ENCODE results near the gene MTFP1.

The MTFP1 gene

GRCh38 chr22:30416403-30416802, 9.2 kb upstream of the MTFP1 start:
- Histone ChIP-seq H3K9ac (ENCODE audit: low read length) (no peak overlapping the region), H3K4me2 (ENCODE audit: low read length) (no peak overlapping the region), H2AFZ (ENCODE audit: low read depth, low read length) (no peak overlapping the region), H3K4me1 (ENCODE audit: low read length) (no peaks in the 10 kb centered on the region), H3K27ac (ENCODE audit: low read length) (no peak overlapping the region), H3K9me3 (ENCODE audit: insufficient read depth, low read length) (no peaks in the 10 kb centered on the region), H3K27me3 (ENCODE audit: low read depth, low read length) (no peaks in the 10 kb centered on the region), H3K36me3 (replicated peaks; ENCODE audit: low read depth, low read length) (peaks cover 66% of the 10 kb centered on the region), H3K79me2 (ENCODE audit: low read length) (no peaks in the 10 kb centered on the region), H3K4me3 (ENCODE audit: low read length) (no peak overlapping the region), H4K20me1 (ENCODE audit: insufficient read depth, low read length) (no peaks in the 10 kb centered on the region)
- TF ChIP-seq, protein P1, sequence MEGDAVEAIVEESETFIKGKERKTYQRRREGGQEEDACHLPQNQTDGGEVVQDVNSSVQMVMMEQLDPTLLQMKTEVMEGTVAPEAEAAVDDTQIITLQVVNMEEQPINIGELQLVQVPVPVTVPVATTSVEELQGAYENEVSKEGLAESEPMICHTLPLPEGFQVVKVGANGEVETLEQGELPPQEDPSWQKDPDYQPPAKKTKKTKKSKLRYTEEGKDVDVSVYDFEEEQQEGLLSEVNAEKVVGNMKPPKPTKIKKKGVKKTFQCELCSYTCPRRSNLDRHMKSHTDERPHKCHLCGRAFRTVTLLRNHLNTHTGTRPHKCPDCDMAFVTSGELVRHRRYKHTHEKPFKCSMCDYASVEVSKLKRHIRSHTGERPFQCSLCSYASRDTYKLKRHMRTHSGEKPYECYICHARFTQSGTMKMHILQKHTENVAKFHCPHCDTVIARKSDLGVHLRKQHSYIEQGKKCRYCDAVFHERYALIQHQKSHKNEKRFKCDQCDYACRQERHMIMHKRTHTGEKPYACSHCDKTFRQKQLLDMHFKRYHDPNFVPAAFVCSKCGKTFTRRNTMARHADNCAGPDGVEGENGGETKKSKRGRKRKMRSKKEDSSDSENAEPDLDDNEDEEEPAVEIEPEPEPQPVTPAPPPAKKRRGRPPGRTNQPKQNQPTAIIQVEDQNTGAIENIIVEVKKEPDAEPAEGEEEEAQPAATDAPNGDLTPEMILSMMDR (IDR thresholded peaks at IDR 0.05; ENCODE audit: low read depth, low read length): no peak
- TF ChIP-seq EZH2phosphoT487 (IDR thresholded peaks at IDR 0.05; ENCODE audit: low read depth): no peak

GRCh38 chr22:30416837-30417236, 8.7 kb upstream of the MTFP1 start:
- no peaks in the 10 kb centered on the region for H4K20me1 ChIP-seq (ENCODE audit: insufficient read depth, low read length)
- H3K9ac ChIP-seq (ENCODE audit: low read length): no peak overlapping the region
- H3K27ac ChIP-seq (ENCODE audit: low read length): no peak overlapping the region
- no peaks in the 10 kb centered on the region for H3K27me3 ChIP-seq (ENCODE audit: low read depth, low read length)
- H3K9me3 ChIP-seq (ENCODE audit: insufficient read depth, low read length): no peaks in the 10 kb centered on the region
- peaks cover under 1% of the 10 kb centered on the region; the same call in 1 of the 2 replicates for H3K79me2 ChIP-seq (ENCODE audit: low read length)
- no peak overlapping the region for H3K4me2 ChIP-seq (ENCODE audit: low read length)
- H3K4me3 ChIP-seq (ENCODE audit: low read length): no peak overlapping the region
- no peak overlapping the region for H2AFZ ChIP-seq (ENCODE audit: low read depth, low read length)
- peaks cover 71% of the 10 kb centered on the region for H3K36me3 ChIP-seq (replicated peaks; ENCODE audit: low read depth, low read length)
- TF ChIP-seq EZH2phosphoT487 (IDR thresholded peaks at IDR 0.05; ENCODE audit: low read depth): no peak
- TF ChIP-seq, protein P1 (IDR thresholded peaks at IDR 0.05; ENCODE audit: low read depth, low read length): no peak
- peaks cover under 1% of the 10 kb centered on the region; the same call in 1 of the 2 replicates for H3K4me1 ChIP-seq (ENCODE audit: low read length)

DNA sequence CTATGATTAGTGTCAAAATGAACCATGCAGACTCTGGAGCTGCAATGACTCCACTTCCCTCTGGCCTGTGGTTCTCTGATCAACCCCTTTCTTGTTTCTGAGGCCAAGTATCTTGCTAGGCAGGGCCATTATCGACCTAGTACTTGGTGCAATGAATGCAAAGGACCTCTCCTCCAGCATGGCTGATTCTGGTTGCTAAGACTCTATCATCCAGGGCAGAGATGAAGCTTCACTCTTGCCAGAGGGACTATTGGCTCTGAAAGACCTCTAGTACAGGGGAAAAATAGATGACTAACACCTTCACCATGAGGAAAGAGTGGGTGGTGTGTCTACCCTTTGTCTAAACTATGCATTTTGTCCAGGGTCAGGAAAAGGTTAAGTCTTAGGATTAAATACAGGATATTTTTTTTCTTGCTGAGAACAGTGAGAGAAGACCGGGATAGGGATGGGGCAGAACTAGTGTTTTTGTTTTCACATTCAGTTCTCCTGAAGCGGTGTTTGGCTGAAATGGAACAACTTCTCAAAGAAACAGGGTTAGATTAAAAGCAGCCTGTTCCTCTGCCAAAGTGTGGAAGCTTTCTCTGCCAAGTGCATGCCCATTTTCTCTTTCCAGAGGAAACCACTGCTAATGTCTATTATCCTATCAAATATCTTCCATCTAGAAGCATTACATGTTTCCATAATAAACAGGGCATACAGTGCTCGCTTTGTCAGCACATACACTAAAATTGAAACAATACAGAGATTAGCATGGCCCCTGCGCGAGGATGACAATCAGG, 5.0 kb upstream of the MTFP1 start:
- TF ChIP-seq EZH2phosphoT487 (IDR thresholded peaks at IDR 0.05; ENCODE audit: low read depth): no peak
- TF ChIP-seq, protein P1 (IDR thresholded peaks at IDR 0.05; ENCODE audit: low read depth, low read length): no peak
- no peak overlapping the region for H3K4me2 ChIP-seq (ENCODE audit: low read length)
- no peak overlapping the region for H3K4me3 ChIP-seq (ENCODE audit: low read length)
- H3K9ac ChIP-seq (ENCODE audit: low read length): no peak overlapping the region
- H3K9me3 ChIP-seq (ENCODE audit: insufficient read depth, low read length): no peaks in the 10 kb centered on the region
- H2AFZ ChIP-seq (ENCODE audit: low read depth, low read length): no peak overlapping the region
- no peak overlapping the region for H3K27ac ChIP-seq (ENCODE audit: low read length)
- peaks cover 17% of the 10 kb centered on the region for H3K4me1 ChIP-seq (ENCODE audit: low read length)
- H4K20me1 ChIP-seq (ENCODE audit: insufficient read depth, low read length): no peaks in the 10 kb centered on the region
- H3K36me3 ChIP-seq (replicated peaks; ENCODE audit: low read depth, low read length): peaks cover 56% of the 10 kb centered on the region
- H3K79me2 ChIP-seq (ENCODE audit: low read length): peaks cover 27% of the 10 kb centered on the region
- H3K27me3 ChIP-seq (ENCODE audit: low read depth, low read length): no peaks in the 10 kb centered on the region

DNA sequence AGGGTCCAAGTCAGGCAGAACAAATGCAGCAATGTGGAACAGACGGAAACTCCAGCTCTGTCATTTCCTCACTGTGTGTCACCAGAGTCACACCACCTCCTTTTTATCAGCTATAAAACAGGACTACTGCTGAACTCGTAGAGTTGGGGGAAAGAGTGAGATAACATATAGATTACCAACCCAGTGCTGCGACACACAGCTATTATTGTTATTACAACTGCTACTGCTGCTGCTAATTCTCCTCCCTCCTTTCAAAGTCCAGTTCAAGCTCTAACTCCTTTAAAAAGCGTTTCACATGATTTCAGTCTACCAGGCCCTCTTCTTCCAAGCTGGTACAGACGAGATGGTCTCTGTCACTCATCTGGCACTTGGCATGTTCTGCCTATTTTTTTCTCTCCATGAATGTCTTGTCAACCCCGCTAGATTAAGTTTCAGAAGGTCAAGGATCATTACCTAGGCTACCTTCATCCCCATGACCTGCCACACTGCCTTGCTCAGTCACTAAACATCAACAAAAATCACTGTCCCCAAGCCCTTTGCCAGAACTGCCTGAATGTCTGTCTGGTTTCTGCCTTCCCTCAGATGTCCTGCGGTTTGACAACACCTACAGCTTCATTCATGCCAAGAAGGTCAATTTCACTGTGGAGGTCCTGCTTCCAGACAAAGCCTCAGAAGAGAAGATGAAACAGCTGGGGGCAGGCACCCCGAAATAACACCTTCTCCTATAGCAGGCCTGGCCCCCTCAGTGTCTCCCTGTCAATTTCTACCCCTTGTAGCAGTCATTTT, 3.7 kb upstream of the MTFP1 start:
- peak overlapping the region; percentile 97 for H3K4me2 ChIP-seq (ENCODE audit: low read length)
- H3K9me3 ChIP-seq (ENCODE audit: insufficient read depth, low read length): no peaks in the 10 kb centered on the region
- peak overlapping the region; percentile 87 for H3K4me3 ChIP-seq (ENCODE audit: low read length)
- H3K27ac ChIP-seq (ENCODE audit: low read length): no peak overlapping the region
- peaks cover 40% of the 10 kb centered on the region for H3K79me2 ChIP-seq (ENCODE audit: low read length)
- peaks cover 45% of the 10 kb centered on the region for H3K36me3 ChIP-seq (replicated peaks; ENCODE audit: low read depth, low read length)
- H2AFZ ChIP-seq (ENCODE audit: low read depth, low read length): no peak overlapping the region
- peak overlapping the region; percentile 94; the same call in 1 of the 2 replicates for H3K9ac ChIP-seq (ENCODE audit: low read length)
- no peaks in the 10 kb centered on the region for H3K27me3 ChIP-seq (ENCODE audit: low read depth, low read length)
- peaks cover 24% of the 10 kb centered on the region for H3K4me1 ChIP-seq (ENCODE audit: low read length)
- TF ChIP-seq EZH2phosphoT487 (IDR thresholded peaks at IDR 0.05; ENCODE audit: low read depth): no peak
- TF ChIP-seq, protein P1 (IDR thresholded peaks at IDR 0.05; ENCODE audit: low read depth, low read length): no peak
- H4K20me1 ChIP-seq (ENCODE audit: insufficient read depth, low read length): 0 out of 2 replicates have a peak, but pooled peaks cover 3% of the 10 kb centered on the region
